ENCODE data around the gene SLC15A4.
A peak's percentile ranks its signal among the peaks of the same experiment; 100 is the strongest.
"Not testable (repeated sequence)": the region's sequence is repeated elsewhere in the genome, so short reads cannot be mapped to it uniquely, and the experiment has no call there.

SLC15A4 gene

DNA sequence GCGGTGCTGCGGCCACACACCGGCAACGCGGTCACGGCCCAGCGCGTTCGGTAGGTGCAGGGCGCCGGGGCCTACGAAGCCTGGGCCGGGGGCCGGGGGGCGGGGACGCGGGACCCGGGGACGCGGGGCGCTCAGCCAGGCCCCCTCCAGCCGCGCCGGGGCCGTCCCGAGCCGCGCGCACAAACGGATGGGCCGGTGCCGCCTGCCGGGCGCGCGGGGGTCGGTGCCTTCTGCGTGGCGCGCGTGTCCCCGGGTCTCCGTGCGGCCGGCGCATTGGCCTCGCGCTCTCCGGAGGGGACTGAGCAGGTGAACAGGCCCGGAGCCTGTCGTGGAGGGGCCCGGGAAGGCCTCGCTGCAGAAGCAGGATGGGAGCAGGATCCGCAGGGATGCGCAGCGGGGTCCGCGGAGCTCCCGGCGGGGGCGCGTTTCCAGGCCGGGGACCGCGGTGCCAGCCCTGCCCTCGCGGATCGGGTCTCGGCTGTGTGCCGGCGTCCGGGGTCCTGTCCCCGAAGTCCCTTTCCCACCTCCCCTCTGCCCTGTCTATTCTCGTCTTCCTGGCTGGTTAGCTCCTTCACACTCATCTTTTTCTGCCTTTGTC is 29.9 kb upstream of the SLC15A4 start:
- no peak for DNase-seq (ENCODE audit: low read depth in 1 of 2, low spot score in 1 of 2)
- in situ Hi-C loops (cut with HindIII; ENCODE audit: low pct_unique_long_range_greater_than_20kb, low sequenced_read_pairs) = no loop called here
- TF ChIP-seq JUND (IDR thresholded peaks at IDR 0.05; ENCODE audit: low read depth) = no peak

DNA sequence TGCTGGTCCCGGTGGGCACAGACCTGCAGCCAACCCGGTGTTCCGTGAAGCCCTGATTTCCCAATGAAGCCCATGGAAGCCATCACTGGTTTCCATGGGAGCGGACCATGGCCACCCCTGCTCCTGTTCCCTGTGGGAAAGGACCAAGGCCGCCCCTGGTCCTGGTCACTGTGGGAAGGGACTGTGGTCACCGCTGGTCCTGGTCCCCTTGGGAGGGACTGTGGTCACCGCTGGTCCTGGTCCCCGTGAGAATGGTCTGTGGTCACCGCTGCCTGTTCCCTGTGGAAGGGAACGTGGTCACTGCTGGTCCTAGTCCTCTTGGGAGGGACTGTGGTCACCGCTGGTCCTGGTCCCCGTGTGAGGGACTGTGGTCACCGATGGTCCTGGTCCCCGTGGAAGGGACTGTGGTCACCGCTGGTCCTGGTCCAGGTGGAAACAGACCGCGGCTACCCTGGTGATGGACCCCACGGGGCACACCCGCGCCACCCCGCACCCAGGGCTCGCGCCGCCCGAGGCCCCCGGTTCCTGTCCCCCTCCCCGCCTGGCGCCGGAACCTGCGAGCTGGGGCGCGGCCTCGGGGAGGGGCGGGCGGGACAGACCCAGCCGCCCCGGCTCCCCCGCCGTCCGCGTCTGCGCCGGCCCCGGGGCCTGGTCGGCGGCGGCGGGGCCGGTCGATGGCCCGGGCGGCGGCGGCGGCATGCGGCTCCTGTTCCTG is 29.3 kb upstream of the SLC15A4 start, which contains the start of gene GLT1D1:
GLT1D1 (plus strand) TSS at position 594 of the 715 bp plus-strand sequence; CDS start at position 698, 104 bp downstream.
- in situ Hi-C loops (cut with HindIII; ENCODE audit: low pct_unique_long_range_greater_than_20kb, low sequenced_read_pairs) = no loop called here
- no peak for DNase-seq (ENCODE audit: low read depth in 1 of 2, low spot score in 1 of 2)
- no peak for TF ChIP-seq JUND (IDR thresholded peaks at IDR 0.05; ENCODE audit: low read depth)

GRCh38 chr12:128852026-128852698 is 28.4 kb upstream of the SLC15A4 start:
- in situ Hi-C loops (cut with HindIII; ENCODE audit: low pct_unique_long_range_greater_than_20kb, low sequenced_read_pairs) = no loop called here
- TF ChIP-seq JUND (IDR thresholded peaks at IDR 0.05; ENCODE audit: low read depth) = no peak
- no peak for DNase-seq (ENCODE audit: low read depth in 1 of 2, low spot score in 1 of 2)

DNA sequence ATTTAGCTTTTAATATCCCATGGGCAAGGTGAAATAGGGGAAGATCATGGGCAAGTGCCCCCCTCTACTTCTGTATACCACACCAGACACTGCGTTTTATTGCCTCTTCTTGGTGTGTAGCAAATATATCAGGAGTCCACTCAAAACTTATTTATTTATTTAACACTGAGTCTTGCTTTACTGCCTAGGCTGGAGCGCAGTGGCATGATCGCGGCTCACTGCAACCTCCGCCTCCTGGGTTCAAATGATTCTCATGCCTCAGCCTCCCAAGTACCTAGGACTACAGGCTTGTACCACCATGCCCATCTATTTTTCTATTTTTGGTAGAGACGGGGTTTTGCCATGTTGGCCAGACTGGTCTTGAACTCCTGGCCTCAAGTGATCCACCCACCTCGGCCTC is 27.7 kb upstream of the SLC15A4 start:
- DNase-seq (ENCODE audit: low read depth in 1 of 2, low spot score in 1 of 2); in situ Hi-C loops (cut with HindIII; ENCODE audit: low pct_unique_long_range_greater_than_20kb, low sequenced_read_pairs): not testable (repeated sequence)

GRCh38 chr12:128850400-128850799 is 26.6 kb upstream of the SLC15A4 start:
- in situ Hi-C loops (cut with HindIII; ENCODE audit: low pct_unique_long_range_greater_than_20kb, low sequenced_read_pairs) = no loop called here
- no peak for TF ChIP-seq JUND (IDR thresholded peaks at IDR 0.05; ENCODE audit: low read depth)

GRCh38 chr12:128849806-128850205 is 26.0 kb upstream of the SLC15A4 start:
- in situ Hi-C loops (cut with HindIII; ENCODE audit: low pct_unique_long_range_greater_than_20kb, low sequenced_read_pairs); DNase-seq (ENCODE audit: low read depth in 1 of 2, low spot score in 1 of 2): not testable (repeated sequence)

More at GRCh38 chr12:128850400-128850799, 26.6 kb upstream of the SLC15A4 start:
- no peak for DNase-seq (ENCODE audit: low read depth in 1 of 2, low spot score in 1 of 2)

- DNase-seq (ENCODE audit: low read depth in 1 of 2, low spot score in 1 of 2) = no peak
- in situ Hi-C loops (cut with HindIII; ENCODE audit: low pct_unique_long_range_greater_than_20kb, low sequenced_read_pairs) = no loop called here
- TF ChIP-seq JUND (IDR thresholded peaks at IDR 0.05; ENCODE audit: low read depth) = no peak
Measured at GRCh38 chr12:128848371-128848770, 24.6 kb upstream of the SLC15A4 start.

GRCh38 chr12:128846671-128847070 is 22.9 kb upstream of the SLC15A4 start:
- DNase-seq (ENCODE audit: low read depth in 1 of 2, low spot score in 1 of 2); in situ Hi-C loops (cut with HindIII; ENCODE audit: low pct_unique_long_range_greater_than_20kb, low sequenced_read_pairs): not testable (repeated sequence)

- no peak for TF ChIP-seq JUND (IDR thresholded peaks at IDR 0.05; ENCODE audit: low read depth)
- in situ Hi-C loops (cut with HindIII; ENCODE audit: low pct_unique_long_range_greater_than_20kb, low sequenced_read_pairs) = no loop called here
- peak in 1 of 2 experiments; percentile 33 for DNase-seq (ENCODE audit: low read depth in 1 of 2, low spot score in 1 of 2)
Measured at GRCh38 chr12:128844031-128844635, 20.4 kb upstream of the SLC15A4 start.

GRCh38 chr12:128843538-128843937 is 19.8 kb upstream of the SLC15A4 start:
- no peak for DNase-seq (ENCODE audit: low read depth in 1 of 2, low spot score in 1 of 2)
- in situ Hi-C loops (cut with HindIII; ENCODE audit: low pct_unique_long_range_greater_than_20kb, low sequenced_read_pairs) = no loop called here
- TF ChIP-seq JUND (IDR thresholded peaks at IDR 0.05; ENCODE audit: low read depth) = no peak

DNA sequence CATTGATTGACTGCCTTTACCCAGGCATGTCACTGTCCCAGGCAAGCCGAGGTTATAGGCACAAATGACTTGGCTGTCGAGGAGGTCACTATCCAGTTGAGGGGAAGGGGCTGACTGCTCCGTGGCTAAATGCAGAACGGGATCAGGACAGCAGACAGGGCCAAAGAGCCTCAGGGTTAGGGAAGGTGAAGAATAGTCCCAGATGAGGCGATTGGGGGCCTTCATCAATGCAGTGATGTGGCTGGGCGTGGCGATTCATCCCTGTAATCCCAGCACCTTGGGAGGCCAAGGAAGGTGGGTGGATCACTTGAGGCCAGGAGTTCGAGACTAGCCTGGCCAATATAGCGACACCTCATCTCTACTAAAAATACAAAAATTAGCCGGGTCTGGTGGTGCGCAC is 18.8 kb upstream of the SLC15A4 start:
- DNase-seq (ENCODE audit: low read depth in 1 of 2, low spot score in 1 of 2) = no peak
- in situ Hi-C loops (cut with HindIII; ENCODE audit: low pct_unique_long_range_greater_than_20kb, low sequenced_read_pairs) = no loop called here
- no peak for TF ChIP-seq JUND (IDR thresholded peaks at IDR 0.05; ENCODE audit: low read depth)

GRCh38 chr12:128840862-128841468 is 17.2 kb upstream of the SLC15A4 start:
- no peak for TF ChIP-seq JUND (IDR thresholded peaks at IDR 0.05; ENCODE audit: low read depth)
- in situ Hi-C loops (cut with HindIII; ENCODE audit: low pct_unique_long_range_greater_than_20kb, low sequenced_read_pairs) = no loop called here
- DNase-seq (ENCODE audit: low read depth in 1 of 2, low spot score in 1 of 2) = no peak

- in situ Hi-C loops (cut with HindIII; ENCODE audit: low pct_unique_long_range_greater_than_20kb, low sequenced_read_pairs) = not testable (repeated sequence)
- DNase-seq (ENCODE audit: low read depth in 1 of 2, low spot score in 1 of 2) = peak in 1 of 2 experiments; percentile 52
Measured at GRCh38 chr12:128839885-128840284, 16.1 kb upstream of the SLC15A4 start.
